ENCODE results near the gene CPVL. TPM values are rescaled to one million over a fixed set of nuclear protein-coding genes. Genes with fewer than 3 reads are reported as not detected.

Gene CPVL
- total and polyA plus RNA-seq, 8 donors, result 6.8 to 40.8 (median 11.2) TPM

GRCh38 chr7:28986028-28986764 is 160.1 kb downstream of the CPVL start:
- ATAC-seq, result peak; percentile 50
- Histone ChIP-seq H3K4me3 (no peak overlapping the region), H3K4me1 (peaks cover 21 to 32% of the 10 kb centered on the region in 2 donors), H3K36me3 (no peaks in the 10 kb centered on the region), H3K27ac (peak overlapping the region; percentile 30 to 46), H3K9me3 (no peaks in the 10 kb centered on the region), H3K27me3 (no peaks in the 10 kb centered on the region)
- TF ChIP-seq CTCF (IDR thresholded peaks at IDR 0.05), result no peak
- intact Hi-C loops (cut with DNase I), result no loop called here
- DNase-seq, result peak in 3 of 4 donors; percentile 45 to 60 (median 50)

GRCh38 chr7:28984631-28985030 is 161.7 kb downstream of the CPVL start:
- Histone ChIP-seq H3K9me3 (no peaks in the 10 kb centered on the region), H3K4me1 (peaks cover 27 to 32% of the 10 kb centered on the region in 2 donors), H3K27ac (peak overlapping the region; percentile 3 to 30), H3K4me3 (no peak overlapping the region), H3K27me3 (no peaks in the 10 kb centered on the region), H3K36me3 (no peaks in the 10 kb centered on the region)
- intact Hi-C loops (cut with DNase I), result no loop called here
- no peak for TF ChIP-seq CTCF (IDR thresholded peaks at IDR 0.05)
- ATAC-seq, result peak; percentile 75
- peak in 1 of 4 donors; percentile 59 for DNase-seq

- no peaks in the 10 kb centered on the region for H3K36me3 ChIP-seq
- H3K27me3 ChIP-seq, result no peaks in the 10 kb centered on the region
- ATAC-seq (peak; percentile 63), DNase-seq (peak in 1 of 4 donors; percentile 38)
- intact Hi-C loops (cut with DNase I), result no loop called here
- H3K27ac ChIP-seq, result peak overlapping the region in 1 of 2 donors; percentile 30
- TF ChIP-seq CTCF (IDR thresholded peaks at IDR 0.05), result no peak
- H3K4me3 ChIP-seq, result no peak overlapping the region
- no peaks in the 10 kb centered on the region for H3K9me3 ChIP-seq
- H3K4me1 ChIP-seq, result peaks cover 27 to 32% of the 10 kb centered on the region in 2 donors
These were observed 162.1 kb downstream of the CPVL start for GRCh38 chr7:28984217-28984616.

GRCh38 chr7:28983396-28984190 is 162.7 kb downstream of the CPVL start:
- Histone ChIP-seq H3K27ac (no peak overlapping the region), H3K4me3 (no peak overlapping the region), H3K36me3 (no peaks in the 10 kb centered on the region), H3K4me1 (peaks cover 27 to 32% of the 10 kb centered on the region in 2 donors), H3K9me3 (no peaks in the 10 kb centered on the region), H3K27me3 (no peaks in the 10 kb centered on the region)
- no peak for TF ChIP-seq CTCF (IDR thresholded peaks at IDR 0.05)
- intact Hi-C loops (cut with DNase I), result no loop called here
- no peak for ATAC-seq
- DNase-seq, result no peak

- Histone ChIP-seq H3K27me3 (no peaks in the 10 kb centered on the region), H3K4me3 (no peak overlapping the region), H3K9me3 (no peaks in the 10 kb centered on the region), H3K4me1 (peaks cover 21 to 22% of the 10 kb centered on the region in 2 donors), H3K36me3 (no peaks in the 10 kb centered on the region), H3K27ac (no peak overlapping the region)
- intact Hi-C loops (cut with DNase I), result no loop called here
- DNase-seq, result no peak
- no peak for ATAC-seq
- TF ChIP-seq CTCF (IDR thresholded peaks at IDR 0.05), result no peak
These were observed 165.2 kb downstream of the CPVL start for GRCh38 chr7:28981161-28981465.

Data from left lung (tissue), 10 donors.